HepG2 (cell line): ENCODE results near the gene AMBRA1. TPM values are rescaled to one million over a fixed set of nuclear protein-coding genes. Genes with fewer than 3 reads are reported as not detected.

ENCODE experiments used
- AHR ChIP-seq: IDR thresholded peaks from 2 replicates; pipeline ENCODE4 v1.6.1; 2018; ENCODE audit warnings: missing genetic modification reagents, missing compliant biosample characterization
- ARHGAP35 ChIP-seq: sonication (generic); formaldehyde crosslinking; IDR thresholded peaks from 2 replicates; pipeline ENCODE4 v1.9.0; 2022; ENCODE audit warnings: mild to moderate bottlenecking, inconsistent platforms, moderate library complexity, missing genetic modification reagents, borderline replicate concordance
- ATRX ChIP-seq: sonication (generic); formaldehyde crosslinking; IDR thresholded peaks from 2 replicates; pipeline ENCODE4 v1.4.0; 2020; ENCODE audit warnings: missing genetic modification reagents, borderline replicate concordance
- BRD4 ChIP-seq: sonication (generic); formaldehyde crosslinking; IDR thresholded peaks from 2 replicates; pipeline ENCODE4 v1.4.0; 2020; ENCODE audit warnings: missing genetic modification reagents
- FOXA1 ChIP-seq, 2 experiments: fragments of 450-650 bp in 1 of 2; sonication (generic) in 1 of 2; formaldehyde crosslinking in 1 of 2; IDR thresholded peaks; 2 replicates each; pipeline versions ENCODE4 v1.4.0 to v1.6.1; 2016 to 2020; ENCODE audit warnings: missing genetic modification reagents in 1 of 2
- HDAC1 ChIP-seq: sonication (generic); formaldehyde crosslinking; IDR thresholded peaks from 2 replicates; pipeline ENCODE4 v1.5.1; 2020; ENCODE audit warnings: mild to moderate bottlenecking, missing genetic modification reagents
- HDAC2 ChIP-seq: sonication (generic); formaldehyde crosslinking; IDR thresholded peaks from 2 replicates; pipeline ENCODE4 v1.4.0; 2020; ENCODE audit warnings: missing genetic modification reagents
- HIVEP1 ChIP-seq: sonication (generic); formaldehyde crosslinking; IDR thresholded peaks from 2 replicates; pipeline ENCODE4 v1.4.0; 2020; ENCODE audit warnings: mild to moderate bottlenecking, missing genetic modification reagents
- HOXA7 ChIP-seq: sonication (generic); formaldehyde crosslinking; IDR thresholded peaks from 2 replicates; pipeline ENCODE4 v1.8.1; 2022; ENCODE audit warnings: mild to moderate bottlenecking, missing genetic modification reagents, moderate library complexity
- KLF15 ChIP-seq: sonication (generic); formaldehyde crosslinking; IDR thresholded peaks from 2 replicates; pipeline ENCODE4 v1.8.1; 2023; ENCODE audit warnings: borderline replicate concordance, mild to moderate bottlenecking, inconsistent platforms, missing genetic modification reagents, mixed read lengths
- NR3C1 ChIP-seq: sonication (generic); formaldehyde crosslinking; IDR thresholded peaks from 2 replicates; pipeline ENCODE4 v1.4.0; 2020; ENCODE audit warnings: missing genetic modification reagents
- RBFOX2 ChIP-seq: fragments of 200-400 bp; formaldehyde crosslinking; IDR thresholded peaks from 2 replicates; pipeline ENCODE4 v1.6.1; 2017; ENCODE audit warnings: low read depth, mild to moderate bottlenecking, low read length
- SOX13 ChIP-seq, 3 experiments: fragments of 450-650 bp in 1 of 3; sonication (generic) in 1 of 3; formaldehyde crosslinking in 1 of 3; IDR thresholded peaks in 2 of 3; conservative IDR thresholded peaks in 1 of 3; 2 replicates each; pipeline versions ENCODE4 v1.5.0 to v1.6.1; 2016 to 2020; ENCODE audit warnings: antibody characterized with exemption in 1 of 3, mild to moderate bottlenecking in 1 of 3, missing compliant biosample characterization in 1 of 3, missing genetic modification reagents in 1 of 3, moderate library complexity in 1 of 3
- STAG1 ChIP-seq: sonication (generic); formaldehyde crosslinking; IDR thresholded peaks from 2 replicates; pipeline ENCODE4 v1.4.0; 2020; ENCODE audit warnings: missing genetic modification reagents
- XRCC5 ChIP-seq: fragments of 200-400 bp; formaldehyde crosslinking; optimal IDR thresholded peaks from 2 replicates; pipeline ENCODE3; 2017; ENCODE audit warnings: mild to moderate bottlenecking, low read length
- YEATS2 ChIP-seq: sonication (generic); formaldehyde crosslinking; IDR thresholded peaks from 2 replicates; pipeline ENCODE4 v1.4.0; 2020; ENCODE audit warnings: missing genetic modification reagents, borderline replicate concordance
- ZBTB37 ChIP-seq: sonication (generic); formaldehyde crosslinking; IDR thresholded peaks from 2 replicates; pipeline ENCODE4 v1.4.0; 2020; ENCODE audit warnings: mild to moderate bottlenecking, missing genetic modification reagents
- ZBTB38 ChIP-seq: sonication (generic); formaldehyde crosslinking; IDR thresholded peaks from 2 replicates; pipeline ENCODE4 v1.5.1; 2020; ENCODE audit warnings: mild to moderate bottlenecking, missing genetic modification reagents
- ZBTB7B ChIP-seq: sonication (generic); formaldehyde crosslinking; IDR thresholded peaks from 2 replicates; pipeline ENCODE4 v1.4.0; 2020; ENCODE audit warnings: missing genetic modification reagents
- ZNF292 ChIP-seq: sonication (generic); formaldehyde crosslinking; IDR thresholded peaks from 2 replicates; pipeline ENCODE4 v1.8.1; 2022; ENCODE audit warnings: mild to moderate bottlenecking, low read depth, missing genetic modification reagents, borderline replicate concordance
- ZNF510 ChIP-seq: sonication (generic); formaldehyde crosslinking; IDR thresholded peaks from 2 replicates; pipeline ENCODE4 v1.4.0; 2020; ENCODE audit warnings: low read depth, mild to moderate bottlenecking, missing genetic modification reagents
- ZNF552 ChIP-seq: sonication (generic); formaldehyde crosslinking; IDR thresholded peaks from 2 replicates; pipeline ENCODE4 v1.9.0; 2022; ENCODE audit warnings: missing genetic modification reagents, mild to moderate bottlenecking, borderline replicate concordance
- ZNF570 ChIP-seq: sonication (generic); formaldehyde crosslinking; IDR thresholded peaks from 2 replicates; pipeline ENCODE4 v1.4.0; 2020; ENCODE audit warnings: mild to moderate bottlenecking, missing genetic modification reagents, borderline replicate concordance
- ZNF776 ChIP-seq: sonication (generic); formaldehyde crosslinking; IDR thresholded peaks from 2 replicates; pipeline ENCODE4 v1.4.0; 2020; ENCODE audit warnings: mild to moderate bottlenecking, missing genetic modification reagents
- polyA plus RNA-seq, 8 experiments: library from polyadenylated mRNA; depleted of rRNA in 3 of 8; stranded (reverse) in 7 of 8; unstranded in 1 of 8; fragments of >200 nt; fragmentation: Illumina TruSeq in 4 of 8; extraction: Trizol in 4 of 8; gene quantifications; 2 replicates each; pipeline versions ENCODE4 v1.2.1 to v1.2.3, GENCODE V29; 2011 to 2016; ENCODE audit warnings: low read depth in 4 of 8, missing spikeins in 1 of 8, mixed read lengths in 1 of 8; ENCODE audit not compliant: insufficient read depth in 1 of 8
- total RNA-seq, 5 experiments: library from RNA; depleted of rRNA; stranded (reverse); fragments of >200 nt; fragmentation: Illumina TruSeq; extraction: Trizol; gene quantifications; 2 replicates each; pipeline ENCODE4 v1.2.3, GENCODE V29; 2016; ENCODE audit warnings: low read depth in 1 of 5
- TF ChIP-seq, protein P1 (sequence below): sonication (generic); formaldehyde crosslinking; IDR thresholded peaks from 2 replicates; pipeline ENCODE4 v1.9.0; 2022; ENCODE audit warnings: low read depth, missing genetic modification reagents
- TF ChIP-seq, protein P2 (sequence below): IDR thresholded peaks from 2 replicates; pipeline ENCODE4 v1.6.1; 2016; ENCODE audit warnings: low read depth
- TF ChIP-seq, protein P3 (sequence below): sonication (generic); formaldehyde crosslinking; IDR thresholded peaks from 2 replicates; pipeline ENCODE4 v1.5.0; 2020; ENCODE audit warnings: missing genetic modification reagents

The AMBRA1 gene
- total and polyA plus RNA-seq, 2 of the 13 experiments (the other 11 are each of a cell fraction or from before 2014, with no cell fraction given): 15.7 to 26.0 TPM

GRCh38 chr11:46519351-46519750 is 74.5 kb downstream of the AMBRA1 start (continued):
- TF ChIP-seq, protein P1, sequence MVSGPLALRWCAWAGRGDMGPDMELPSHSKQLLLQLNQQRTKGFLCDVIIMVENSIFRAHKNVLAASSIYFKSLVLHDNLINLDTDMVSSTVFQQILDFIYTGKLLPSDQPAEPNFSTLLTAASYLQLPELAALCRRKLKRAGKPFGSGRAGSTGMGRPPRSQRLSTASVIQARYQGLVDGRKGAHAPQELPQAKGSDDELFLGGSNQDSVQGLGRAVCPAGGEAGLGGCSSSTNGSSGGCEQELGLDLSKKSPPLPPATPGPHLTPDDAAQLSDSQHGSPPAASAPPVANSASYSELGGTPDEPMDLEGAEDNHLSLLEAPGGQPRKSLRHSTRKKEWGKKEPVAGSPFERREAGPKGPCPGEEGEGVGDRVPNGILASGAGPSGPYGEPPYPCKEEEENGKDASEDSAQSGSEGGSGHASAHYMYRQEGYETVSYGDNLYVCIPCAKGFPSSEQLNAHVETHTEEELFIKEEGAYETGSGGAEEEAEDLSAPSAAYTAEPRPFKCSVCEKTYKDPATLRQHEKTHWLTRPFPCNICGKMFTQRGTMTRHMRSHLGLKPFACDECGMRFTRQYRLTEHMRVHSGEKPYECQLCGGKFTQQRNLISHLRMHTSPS (CRISPR knock-in tag): 0 out of 2 replicates have a peak, but pooled peaks have one; percentile 39
- TF ChIP-seq ATRX (CRISPR knock-in tag) (no peak), STAG1 (CRISPR knock-in tag) (no peak), HIVEP1 (CRISPR knock-in tag) (no peak), HOXA7 (CRISPR knock-in tag) (no peak), ZBTB38 (CRISPR knock-in tag) (no peak), ZNF776 (CRISPR knock-in tag) (no peak), ZNF570 (CRISPR knock-in tag) (no peak), YEATS2 (CRISPR knock-in tag) (no peak), FOXA1 (IDR thresholded peaks at IDR 0.05) (0 out of 2 replicates have a peak, but pooled peaks have one; percentile 19), FOXA1 (CRISPR knock-in tag; IDR thresholded peaks at IDR 0.05) (0 out of 2 replicates have a peak, but pooled peaks have one; percentile 23), ZNF292 (CRISPR knock-in tag) (no peak), AHR (CRISPR knock-in tag) (no peak), XRCC5 (no peak), ZBTB37 (CRISPR knock-in tag) (no peak), HDAC1 (CRISPR knock-in tag) (0 out of 2 replicates have a peak, but pooled peaks have one; percentile 22), NR3C1 (CRISPR knock-in tag) (no peak), ARHGAP35 (no peak), ZNF510 (CRISPR knock-in tag) (no peak), KLF15 (no peak), ZNF552 (CRISPR knock-in tag) (no peak), ZBTB7B (CRISPR knock-in tag) (no peak), SOX13 (IDR thresholded peaks at IDR 0.05) (no peak), SOX13 (CRISPR knock-in tag; conservative IDR thresholded peaks at IDR 0.05 in 1 of 2, IDR thresholded peaks at IDR 0.05 in 1 of 2) (peak in 1 of 2 experiments; percentile 69; a peak in 2 of 4 replicates), HDAC2 (CRISPR knock-in tag) (no peak), RBFOX2 (no peak), BRD4 (CRISPR knock-in tag) (no peak)
- TF ChIP-seq, protein P2, sequence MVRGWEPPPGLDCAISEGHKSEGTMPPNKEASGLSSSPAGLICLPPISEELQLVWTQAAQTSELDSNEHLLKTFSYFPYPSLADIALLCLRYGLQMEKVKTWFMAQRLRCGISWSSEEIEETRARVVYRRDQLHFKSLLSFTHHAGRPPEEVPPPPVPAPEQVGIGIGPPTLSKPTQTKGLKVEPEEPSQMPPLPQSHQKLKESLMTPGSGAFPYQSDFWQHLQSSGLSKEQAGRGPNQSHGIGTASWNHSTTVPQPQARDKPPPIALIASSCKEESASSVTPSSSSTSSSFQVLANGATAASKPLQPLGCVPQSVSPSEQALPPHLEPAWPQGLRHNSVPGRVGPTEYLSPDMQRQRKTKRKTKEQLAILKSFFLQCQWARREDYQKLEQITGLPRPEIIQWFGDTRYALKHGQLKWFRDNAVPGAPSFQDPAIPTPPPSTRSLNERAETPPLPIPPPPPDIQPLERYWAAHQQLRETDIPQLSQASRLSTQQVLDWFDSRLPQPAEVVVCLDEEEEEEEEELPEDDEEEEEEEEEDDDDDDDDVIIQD (CRISPR knock-in tag): no peak
- TF ChIP-seq, protein P3, sequence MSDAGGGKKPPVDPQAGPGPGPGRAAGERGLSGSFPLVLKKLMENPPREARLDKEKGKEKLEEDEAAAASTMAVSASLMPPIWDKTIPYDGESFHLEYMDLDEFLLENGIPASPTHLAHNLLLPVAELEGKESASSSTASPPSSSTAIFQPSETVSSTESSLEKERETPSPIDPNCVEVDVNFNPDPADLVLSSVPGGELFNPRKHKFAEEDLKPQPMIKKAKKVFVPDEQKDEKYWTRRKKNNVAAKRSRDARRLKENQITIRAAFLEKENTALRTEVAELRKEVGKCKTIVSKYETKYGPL (CRISPR knock-in tag): no peak
